Fibroblast of lung (primary cell): ENCODE measurements around the gene HLA-A.

Experiments
- CTCF ChIP-seq, 2 donors: IDR thresholded peaks in 1 of 2; conservative IDR thresholded peaks in 1 of 2; 1 replicate in 1 of 2; 2 replicates in 1 of 2; pipeline ENCODE4 v1.5.1; 2011 to 2012; ENCODE audit warnings: low read length in 2 of 2, control low read depth in 1 of 2, inconsistent platforms in 1 of 2, low read depth in 1 of 2, mild to moderate bottlenecking in 1 of 2
- EZH2 ChIP-seq: IDR thresholded peaks from 2 replicates; pipeline ENCODE4 v1.5.1; 2012; ENCODE audit warnings: low read length, control low read depth, mild to moderate bottlenecking; ENCODE audit errors: missing control alignments

- no peak for TF ChIP-seq CTCF (conservative IDR thresholded peaks at IDR 0.05 in 1 of 2, IDR thresholded peaks at IDR 0.05 in 1 of 2; ENCODE audit: low read depth in 1 of 2, low read length in 2 of 2)
- TF ChIP-seq EZH2 = no peak
Measured at GRCh38 chr6:29947077-29947980, 5.0 kb downstream of the HLA-A start.
